Cardiac muscle cell (in vitro differentiated cells and primary cell): Measurements from ENCODE around the gene COL5A1. TPM values are rescaled to one million over a fixed set of nuclear protein-coding genes. Genes with fewer than 3 reads are reported as not detected.

Source experiments
- DNase-seq, 2 donors: peaks; one replicate each; pipeline versions ENCODE4 v3.0.0 to v3.0.0-alpha.2; 2010 to 2017; ENCODE audit warnings: low read depth in 1 of 2, low spot score in 1 of 2
- H3K27ac ChIP-seq: fragments of 200-600 bp; sonication (generic); 2 replicates; pipeline ENCODE4 v1.5.1; 2016
- H3K27me3 ChIP-seq: fragments of 200-600 bp; sonication (generic); 2 replicates; pipeline ENCODE4 v1.6.0; 2016; ENCODE audit warnings: control low read depth
- H3K36me3 ChIP-seq: fragments of 200-600 bp; sonication (generic); 2 replicates; pipeline ENCODE4 v1.5.1; 2016; ENCODE audit warnings: control low read depth
- H3K4me1 ChIP-seq: fragments of 200-600 bp; sonication (generic); 2 replicates; pipeline ENCODE4 v1.8.1; 2017; ENCODE audit warnings: low read depth, mild to moderate bottlenecking, mixed run types
- H3K4me3 ChIP-seq: fragments of 200-600 bp; sonication (generic); 2 replicates; pipeline ENCODE4 v1.5.1; 2016; ENCODE audit warnings: mild to moderate bottlenecking
- H3K9me3 ChIP-seq: fragments of 200-600 bp; sonication (generic); 2 replicates; pipeline ENCODE4 v1.5.1; 2017; ENCODE audit warnings: low read depth, mild to moderate bottlenecking, control low read depth
- polyA plus RNA-seq: library from polyadenylated mRNA; unstranded; fragments of >200 nt; fragmentation: Nextera tagmentation; extraction: Ambion mirVana; gene quantifications from 2 replicates; pipeline ENCODE4 v1.2.1, GENCODE V29; 2016
- total RNA-seq: library from RNA; depleted of rRNA; stranded (reverse); fragments of >200 nt; gene quantifications from 2 replicates; pipeline ENCODE4 v1.2.3, GENCODE V29; 2016
- TF ChIP-seq, protein P1 (sequence below): IDR thresholded peaks from 2 replicates; pipeline ENCODE4 v1.5.1; 2012; ENCODE audit warnings: low read depth, mild to moderate bottlenecking, low read length

The COL5A1 gene
- total and polyA plus RNA-seq, 2 experiments from 2014 or later = 34.5 to 129 TPM

DNA sequence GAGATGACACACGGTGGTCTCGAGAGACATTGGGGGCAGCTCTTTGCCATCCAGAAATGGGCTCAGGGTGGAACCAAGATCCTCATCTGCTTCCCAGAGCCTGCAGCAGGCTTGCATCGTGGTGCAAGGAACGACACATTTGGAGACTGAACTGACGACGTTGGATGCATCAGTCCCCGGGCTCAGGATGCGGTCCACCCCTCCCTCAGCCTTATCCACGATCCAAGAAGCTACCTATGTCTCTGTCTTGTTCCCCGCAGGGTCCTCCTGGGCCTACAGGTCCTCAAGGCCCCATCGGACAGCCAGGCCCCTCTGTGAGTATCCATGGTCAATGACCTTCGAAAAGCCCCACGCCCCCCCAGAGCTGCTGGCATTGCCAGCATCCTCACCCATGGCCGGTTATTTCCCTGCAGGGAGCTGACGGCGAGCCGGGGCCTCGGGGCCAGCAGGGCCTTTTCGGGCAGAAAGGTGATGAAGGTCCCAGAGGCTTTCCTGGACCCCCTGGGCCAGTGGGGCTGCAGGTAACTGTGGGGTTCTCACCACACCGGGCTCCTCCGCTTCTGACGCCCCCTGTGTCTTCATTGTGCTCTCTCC lies 169.6 kb downstream of the COL5A1 start:
- Histone ChIP-seq H3K9me3 (no peaks in the 10 kb centered on the region), H3K4me3 (no peak overlapping the region), H3K4me1 (peaks cover 12% of the 10 kb centered on the region), H3K36me3 (peaks cover 6% of the 10 kb centered on the region), H3K27me3 (no peaks in the 10 kb centered on the region), H3K27ac (no peak overlapping the region)
- TF ChIP-seq, protein P1, sequence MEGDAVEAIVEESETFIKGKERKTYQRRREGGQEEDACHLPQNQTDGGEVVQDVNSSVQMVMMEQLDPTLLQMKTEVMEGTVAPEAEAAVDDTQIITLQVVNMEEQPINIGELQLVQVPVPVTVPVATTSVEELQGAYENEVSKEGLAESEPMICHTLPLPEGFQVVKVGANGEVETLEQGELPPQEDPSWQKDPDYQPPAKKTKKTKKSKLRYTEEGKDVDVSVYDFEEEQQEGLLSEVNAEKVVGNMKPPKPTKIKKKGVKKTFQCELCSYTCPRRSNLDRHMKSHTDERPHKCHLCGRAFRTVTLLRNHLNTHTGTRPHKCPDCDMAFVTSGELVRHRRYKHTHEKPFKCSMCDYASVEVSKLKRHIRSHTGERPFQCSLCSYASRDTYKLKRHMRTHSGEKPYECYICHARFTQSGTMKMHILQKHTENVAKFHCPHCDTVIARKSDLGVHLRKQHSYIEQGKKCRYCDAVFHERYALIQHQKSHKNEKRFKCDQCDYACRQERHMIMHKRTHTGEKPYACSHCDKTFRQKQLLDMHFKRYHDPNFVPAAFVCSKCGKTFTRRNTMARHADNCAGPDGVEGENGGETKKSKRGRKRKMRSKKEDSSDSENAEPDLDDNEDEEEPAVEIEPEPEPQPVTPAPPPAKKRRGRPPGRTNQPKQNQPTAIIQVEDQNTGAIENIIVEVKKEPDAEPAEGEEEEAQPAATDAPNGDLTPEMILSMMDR = no peak
- DNase-seq = no peak

DNA sequence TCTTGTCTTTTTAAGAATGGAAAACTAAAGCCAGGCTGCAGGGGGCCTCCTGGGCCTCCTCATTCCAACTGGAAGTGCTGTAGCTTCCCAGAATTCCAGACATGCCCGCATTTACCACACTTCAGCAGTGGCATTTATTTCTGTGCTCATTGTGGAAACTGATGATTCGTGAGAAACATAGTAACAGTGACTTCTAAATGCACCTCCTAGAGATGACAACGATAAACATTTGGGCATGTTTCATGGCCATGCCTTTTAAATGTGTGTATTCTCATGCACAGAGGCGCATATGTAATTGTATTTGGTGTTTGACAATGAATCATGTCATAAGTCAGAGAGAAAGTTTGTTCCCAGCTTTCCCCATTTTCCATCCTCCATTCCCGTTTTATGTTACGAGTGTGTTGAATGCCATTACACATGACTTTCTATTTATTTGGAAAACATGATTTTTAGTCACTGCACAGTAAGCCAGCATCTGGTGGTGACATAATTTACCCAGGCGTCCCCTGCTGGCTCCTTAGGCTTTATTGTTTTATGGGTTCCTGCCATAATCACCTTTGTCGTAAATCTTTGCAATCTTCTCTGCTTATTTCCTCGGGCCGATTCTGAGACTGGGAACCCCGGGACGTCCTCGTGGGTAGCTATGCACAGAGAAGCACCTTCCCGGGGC lies 170.2 kb downstream of the COL5A1 start:
- DNase-seq = peak in 1 of 2 donors; percentile 68

DNA sequence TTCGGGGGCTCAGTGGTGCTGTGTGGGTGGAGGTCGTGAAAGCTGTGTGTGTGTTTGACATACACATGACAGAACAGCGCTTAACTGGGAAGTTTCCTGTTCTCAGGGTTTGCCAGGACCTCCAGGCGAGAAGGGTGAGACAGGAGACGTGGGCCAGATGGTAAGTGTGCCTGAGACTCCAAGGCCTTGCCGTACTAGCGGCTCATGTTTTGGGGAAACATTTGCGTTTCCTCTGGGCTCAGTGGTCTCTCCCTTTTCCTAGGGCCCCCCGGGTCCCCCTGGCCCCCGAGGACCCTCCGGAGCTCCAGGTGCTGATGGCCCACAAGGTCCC lies 170.7 kb downstream of the COL5A1 start:
- Histone ChIP-seq H3K4me3 (no peak overlapping the region), H3K9me3 (no peaks in the 10 kb centered on the region), H3K36me3 (peaks cover 6% of the 10 kb centered on the region), H3K27ac (no peak overlapping the region), H3K4me1 (peaks cover 12% of the 10 kb centered on the region), H3K27me3 (no peaks in the 10 kb centered on the region)
- DNase-seq = no peak
- TF ChIP-seq, protein P1 = no peak

More for the DNA sequence above, 170.2 kb downstream of the COL5A1 start:
- H3K4me1 ChIP-seq = peaks cover 12% of the 10 kb centered on the region
- no peak overlapping the region for H3K4me3 ChIP-seq
- H3K36me3 ChIP-seq = peaks cover 6% of the 10 kb centered on the region
- TF ChIP-seq, protein P1 = no peak
- no peaks in the 10 kb centered on the region for H3K27me3 ChIP-seq
- H3K9me3 ChIP-seq = no peaks in the 10 kb centered on the region
- no peak overlapping the region for H3K27ac ChIP-seq

DNA sequence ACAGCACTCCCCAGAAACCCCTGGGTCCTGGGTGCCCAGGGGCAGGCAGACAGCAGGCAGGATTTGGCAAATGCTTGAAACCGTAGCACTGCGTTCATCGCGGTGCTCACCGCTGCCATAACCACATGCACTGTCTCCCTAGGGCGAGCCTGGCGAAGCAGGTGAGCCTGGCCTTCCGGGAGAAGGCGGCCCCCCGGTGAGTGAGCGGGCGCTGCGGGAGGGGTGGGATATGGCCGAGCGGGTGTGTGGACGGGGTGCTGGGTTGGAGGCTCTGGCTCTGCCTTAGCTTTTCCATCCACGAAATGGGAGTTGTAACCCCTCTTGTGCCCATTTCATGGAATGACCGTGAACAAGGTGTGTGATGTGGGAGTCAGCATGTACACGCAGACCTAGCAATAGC lies 172.2 kb downstream of the COL5A1 start:
- Histone ChIP-seq H3K4me3 (no peak overlapping the region), H3K27ac (no peak overlapping the region), H3K27me3 (no peaks in the 10 kb centered on the region), H3K4me1 (peaks cover 5% of the 10 kb centered on the region), H3K36me3 (peaks cover 6% of the 10 kb centered on the region), H3K9me3 (no peaks in the 10 kb centered on the region)
- DNase-seq = no peak
- TF ChIP-seq, protein P1 = no peak

DNA sequence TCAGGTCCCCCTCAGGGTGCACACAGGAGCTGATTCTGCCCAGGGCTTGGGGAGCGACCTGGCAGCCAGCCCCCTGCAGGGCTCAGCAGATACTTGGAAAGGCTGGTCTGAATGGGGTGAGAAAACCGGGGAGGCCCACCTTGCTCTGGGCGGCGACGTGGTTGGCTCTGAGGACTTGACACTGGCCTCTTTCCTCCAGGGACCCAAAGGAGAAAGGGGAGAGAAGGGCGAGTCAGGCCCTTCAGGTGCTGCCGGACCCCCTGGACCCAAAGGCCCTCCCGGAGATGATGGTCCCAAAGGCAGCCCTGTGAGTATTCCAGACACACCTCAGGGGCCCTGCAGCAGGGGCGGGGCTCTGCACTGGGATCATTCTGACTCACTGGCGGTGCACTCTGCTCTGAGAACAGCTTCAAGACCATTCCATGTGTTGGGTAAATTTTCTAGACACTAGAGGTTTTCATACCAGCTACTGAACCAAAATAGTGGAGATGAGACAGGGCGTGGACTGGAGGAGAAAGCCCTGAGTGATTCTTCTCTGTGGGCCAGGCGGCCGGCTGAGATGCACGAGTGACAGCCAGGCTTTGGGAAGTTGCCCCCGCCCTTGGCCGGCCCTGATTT lies 173.1 kb downstream of the COL5A1 start:
- Histone ChIP-seq H3K9me3 (no peaks in the 10 kb centered on the region), H3K27ac (no peak overlapping the region), H3K4me1 (peaks cover 5% of the 10 kb centered on the region), H3K36me3 (peaks cover 8% of the 10 kb centered on the region), H3K4me3 (no peak overlapping the region), H3K27me3 (no peaks in the 10 kb centered on the region)
- no peak for DNase-seq
- TF ChIP-seq, protein P1 = no peak
